Prostate gland (tissue), 2 donors: ENCODE measurements around the gene PRG2. TPM values are rescaled to one million over a fixed set of nuclear protein-coding genes. Genes with fewer than 3 reads are reported as not detected.

Source experiments
- DNase-seq: peaks from one replicate; pipeline ENCODE4 v3.0.0-alpha.2; 2019; ENCODE audit warnings: low spot score
- H3K27ac ChIP-seq, 2 donors: fragments of 200-600 bp; sonication (generic); 2 replicates each; pipeline ENCODE4 v1.5.1; 2017 to 2019
- H3K27me3 ChIP-seq: fragments of 200-600 bp; sonication (generic); replicated peaks from 2 replicates; pipeline ENCODE4 v1.5.1; 2019; ENCODE audit not compliant: insufficient read depth
- H3K36me3 ChIP-seq, 2 donors: fragments of 200-600 bp; sonication (generic); 1 replicate in 1 of 2; 2 replicates in 1 of 2; pipeline versions ENCODE4 v1.5.1 to v1.8.1; 2017 to 2019
- H3K4me1 ChIP-seq: fragments of 200-600 bp; sonication (generic); replicated peaks from 2 replicates; pipeline ENCODE4 v1.5.1; 2019
- H3K4me3 ChIP-seq, 2 donors: fragments of 200-600 bp; sonication (generic); 2 replicates each; pipeline ENCODE4 v1.5.1; 2017 to 2019
- H3K9me3 ChIP-seq: fragments of 200-600 bp; sonication (generic); 2 replicates; pipeline ENCODE4 v1.5.1; 2017
- POLR2A ChIP-seq: fragments of 450-650 bp; IDR thresholded peaks from one replicate; pipeline ENCODE4 v1.6.1; 2016; ENCODE audit warnings: antibody characterized with exemption, mild to moderate bottlenecking
- POLR2AphosphoS5 ChIP-seq: sonication (generic); formaldehyde crosslinking; IDR thresholded peaks from one replicate; pipeline ENCODE4 v1.6.1; 2017; ENCODE audit warnings: antibody characterized with exemption
- WGBS: methylation state at CpG from one replicate; pipeline ENCODE4 v1.1.5; 2018; 5-methylcytosine and 5-hydroxymethylcytosine counted together
- intact Hi-C: fragments of 100-400 bp; cut with DNase I; formaldehyde crosslinking; loops from one replicate; pipeline ENCODE4 v1.14.2; 2022
- total RNA-seq, 2 donors: library from RNA; depleted of rRNA; stranded (reverse); fragments of >200 nt; gene quantifications; one replicate each; pipeline ENCODE4 v1.1.0, GENCODE V29; 2016
- TF ChIP-seq, protein P1 (sequence below), 4 experiments: fragments of 200-600 bp in 2 of 4; fragments of 450-650 bp in 2 of 4; sonication (generic) in 2 of 4; IDR thresholded peaks; 1 replicate in 3 of 4; 2 replicates in 1 of 4; pipeline ENCODE4 v1.5.1; 2016 to 2019; ENCODE audit warnings: antibody characterized with exemption in 4 of 4, mild to moderate bottlenecking in 2 of 4, moderate library complexity in 2 of 4

The PRG2 gene
- total RNA-seq, 2 donors from 2014 or later = 0.36 TPM; not detected in 1

- no peak for TF ChIP-seq POLR2A
- TF ChIP-seq, protein P1, sequence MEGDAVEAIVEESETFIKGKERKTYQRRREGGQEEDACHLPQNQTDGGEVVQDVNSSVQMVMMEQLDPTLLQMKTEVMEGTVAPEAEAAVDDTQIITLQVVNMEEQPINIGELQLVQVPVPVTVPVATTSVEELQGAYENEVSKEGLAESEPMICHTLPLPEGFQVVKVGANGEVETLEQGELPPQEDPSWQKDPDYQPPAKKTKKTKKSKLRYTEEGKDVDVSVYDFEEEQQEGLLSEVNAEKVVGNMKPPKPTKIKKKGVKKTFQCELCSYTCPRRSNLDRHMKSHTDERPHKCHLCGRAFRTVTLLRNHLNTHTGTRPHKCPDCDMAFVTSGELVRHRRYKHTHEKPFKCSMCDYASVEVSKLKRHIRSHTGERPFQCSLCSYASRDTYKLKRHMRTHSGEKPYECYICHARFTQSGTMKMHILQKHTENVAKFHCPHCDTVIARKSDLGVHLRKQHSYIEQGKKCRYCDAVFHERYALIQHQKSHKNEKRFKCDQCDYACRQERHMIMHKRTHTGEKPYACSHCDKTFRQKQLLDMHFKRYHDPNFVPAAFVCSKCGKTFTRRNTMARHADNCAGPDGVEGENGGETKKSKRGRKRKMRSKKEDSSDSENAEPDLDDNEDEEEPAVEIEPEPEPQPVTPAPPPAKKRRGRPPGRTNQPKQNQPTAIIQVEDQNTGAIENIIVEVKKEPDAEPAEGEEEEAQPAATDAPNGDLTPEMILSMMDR (IDR thresholded peaks at IDR 0.05) = no peak
- TF ChIP-seq POLR2AphosphoS5 = peak; percentile 65
- Histone ChIP-seq H3K9me3 (no peaks in the 10 kb centered on the region), H3K4me3 (no peak overlapping the region), H3K27ac (no peak overlapping the region), H3K36me3 (no peaks in the 10 kb centered on the region), H3K27me3 (no peaks in the 10 kb centered on the region), H3K4me1 (no peaks in the 10 kb centered on the region)
- DNase-seq = peak; percentile 17
- 68% methylated on average over 15 of the region's 15 CpGs for WGBS
- intact Hi-C loops = no loop called here
Measured at GRCh38 chr11:57434640-57435546, 44.4 kb upstream of the PRG2 start.

DNA sequence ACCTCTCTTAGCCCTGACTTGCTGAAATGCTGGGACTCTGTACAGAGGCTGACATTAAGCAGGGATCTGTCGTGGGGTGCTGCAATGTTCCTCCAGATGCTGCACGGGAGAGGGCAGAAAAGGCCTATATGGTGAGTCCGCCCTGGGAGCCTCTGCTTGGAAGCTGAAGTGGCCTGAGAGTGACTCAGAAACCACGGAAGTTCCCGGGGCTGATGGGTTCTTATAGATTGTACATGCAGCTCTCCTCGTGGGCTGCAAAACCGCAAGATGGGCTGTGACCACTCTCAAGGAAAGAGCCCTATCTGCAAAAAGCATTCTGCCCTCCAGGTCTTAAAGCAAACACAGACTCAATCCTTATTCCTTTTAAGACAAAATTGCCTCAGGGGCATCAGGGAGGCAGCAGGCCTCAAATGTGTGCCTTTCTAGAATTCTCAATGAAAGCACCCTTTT, 42.3 kb upstream of the PRG2 start:
- H3K36me3 ChIP-seq = no peaks in the 10 kb centered on the region
- H3K4me3 ChIP-seq = no peak overlapping the region
- no peaks in the 10 kb centered on the region for H3K9me3 ChIP-seq
- WGBS = 64% methylated on average over 7 of the region's 7 CpGs
- no peak overlapping the region for H3K27ac ChIP-seq
- TF ChIP-seq, protein P1 (IDR thresholded peaks at IDR 0.05) = no peak
- TF ChIP-seq POLR2A (no peak), POLR2AphosphoS5 (no peak)
- no peaks in the 10 kb centered on the region for H3K4me1 ChIP-seq
- H3K27me3 ChIP-seq = no peaks in the 10 kb centered on the region
- no peak for DNase-seq
- intact Hi-C loops = no loop called here

DNA sequence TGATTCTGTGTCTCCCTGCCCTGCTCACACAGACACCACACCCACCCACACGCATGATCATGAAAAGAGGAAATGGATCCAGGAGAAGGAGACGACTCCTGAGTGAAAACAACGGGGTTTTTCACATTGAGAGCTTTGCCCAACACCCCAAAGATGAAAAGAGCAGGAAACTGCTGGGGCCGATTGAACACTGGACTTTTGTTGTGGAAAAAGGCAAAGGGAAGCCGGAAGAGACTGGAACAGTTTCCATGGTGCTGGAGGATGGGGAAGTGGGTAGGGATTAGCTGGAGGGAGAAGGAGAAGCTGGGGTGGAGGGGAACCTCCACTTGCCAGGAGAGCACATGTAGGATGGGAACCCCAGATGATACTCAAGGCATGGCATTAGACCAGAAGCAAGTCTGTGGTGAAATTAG, 41.7 kb upstream of the PRG2 start:
- no peak for DNase-seq
- H3K27ac ChIP-seq = no peak overlapping the region

DNA sequence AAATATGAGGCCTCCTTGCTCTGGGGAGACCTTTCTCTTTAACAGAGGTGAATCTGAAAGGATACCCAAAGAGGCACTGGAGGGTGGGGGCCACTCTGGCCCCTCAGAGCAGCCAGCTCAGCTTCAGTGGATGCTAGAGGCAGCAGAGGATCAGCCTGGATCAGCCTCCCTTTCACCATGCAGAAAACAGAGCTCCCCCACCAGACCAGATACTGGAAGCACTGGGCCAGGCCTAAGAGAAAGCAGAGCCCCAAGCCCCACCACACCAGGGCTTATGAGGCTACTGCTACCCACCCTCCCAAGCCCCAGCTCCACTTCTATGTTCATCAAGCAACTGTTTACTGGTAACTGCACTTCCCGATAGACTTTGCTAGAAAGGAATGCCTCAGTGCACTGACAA, 40.5 kb upstream of the PRG2 start:
- Histone ChIP-seq H3K4me3 (no peak overlapping the region), H3K4me1 (no peaks in the 10 kb centered on the region), H3K9me3 (no peaks in the 10 kb centered on the region), H3K27me3 (no peaks in the 10 kb centered on the region), H3K27ac (no peak overlapping the region), H3K36me3 (no peaks in the 10 kb centered on the region)
- 84% methylated on average over 1 of the region's 1 CpG for WGBS
- no peak for DNase-seq
- TF ChIP-seq, protein P1 (IDR thresholded peaks at IDR 0.05) = no peak
- TF ChIP-seq POLR2A = no peak
- no peak for TF ChIP-seq POLR2AphosphoS5
- intact Hi-C loops = no loop called here

More for the DNA sequence above, 41.7 kb upstream of the PRG2 start:
- 63% methylated on average over 5 of the region's 5 CpGs for WGBS
- TF ChIP-seq, protein P1 (IDR thresholded peaks at IDR 0.05) = no peak
- no peak for TF ChIP-seq POLR2A
- no peak for TF ChIP-seq POLR2AphosphoS5
- Histone ChIP-seq H3K4me1 (no peaks in the 10 kb centered on the region), H3K4me3 (no peak overlapping the region), H3K27me3 (no peaks in the 10 kb centered on the region), H3K9me3 (no peaks in the 10 kb centered on the region), H3K36me3 (no peaks in the 10 kb centered on the region)
- intact Hi-C loops = no loop called here

DNA sequence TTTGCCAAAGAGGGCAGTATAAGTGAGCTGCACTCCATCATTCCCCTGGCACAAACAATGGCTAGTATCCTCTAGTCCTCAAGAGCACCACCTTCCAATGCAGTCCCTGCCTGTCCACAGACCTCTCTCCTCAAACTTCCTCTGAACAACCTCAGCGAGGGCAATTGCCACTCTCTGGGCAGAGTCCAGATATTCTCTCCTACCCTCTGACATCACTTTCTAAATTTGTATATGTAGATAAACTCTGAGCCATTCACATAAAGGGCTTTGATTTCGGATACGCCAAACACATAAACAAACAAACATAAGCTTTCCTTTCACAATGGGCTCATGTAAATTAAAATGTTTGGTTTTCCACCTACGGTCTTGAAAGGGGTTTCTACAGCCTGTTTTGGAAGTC, 39.5 kb upstream of the PRG2 start:
- 53% methylated on average over 4 of the region's 4 CpGs for WGBS
- Histone ChIP-seq H3K27ac (no peak overlapping the region), H3K36me3 (no peaks in the 10 kb centered on the region), H3K4me1 (no peaks in the 10 kb centered on the region), H3K9me3 (no peaks in the 10 kb centered on the region), H3K27me3 (no peaks in the 10 kb centered on the region), H3K4me3 (no peak overlapping the region)
- intact Hi-C loops = loop anchor here (5.0 to 10.0 kb wide), 2 partner anchors 98 to 1715 kb away; partner anchors contain the start of gene FAM111A
- no peak for TF ChIP-seq POLR2A
- no peak for TF ChIP-seq POLR2AphosphoS5
- TF ChIP-seq, protein P1 (IDR thresholded peaks at IDR 0.05) = no peak
- DNase-seq = no peak
